Measurements from ENCODE around the gene MUC5AC. TPM values are rescaled to one million over a fixed set of nuclear protein-coding genes. Genes with fewer than 3 reads are reported as not detected.
A peak's percentile ranks its signal among the peaks of the same experiment; 100 is the strongest.

The MUC5AC gene
- total RNA-seq, 1 experiment from 2014 or later, result 0.11 TPM

DNA sequence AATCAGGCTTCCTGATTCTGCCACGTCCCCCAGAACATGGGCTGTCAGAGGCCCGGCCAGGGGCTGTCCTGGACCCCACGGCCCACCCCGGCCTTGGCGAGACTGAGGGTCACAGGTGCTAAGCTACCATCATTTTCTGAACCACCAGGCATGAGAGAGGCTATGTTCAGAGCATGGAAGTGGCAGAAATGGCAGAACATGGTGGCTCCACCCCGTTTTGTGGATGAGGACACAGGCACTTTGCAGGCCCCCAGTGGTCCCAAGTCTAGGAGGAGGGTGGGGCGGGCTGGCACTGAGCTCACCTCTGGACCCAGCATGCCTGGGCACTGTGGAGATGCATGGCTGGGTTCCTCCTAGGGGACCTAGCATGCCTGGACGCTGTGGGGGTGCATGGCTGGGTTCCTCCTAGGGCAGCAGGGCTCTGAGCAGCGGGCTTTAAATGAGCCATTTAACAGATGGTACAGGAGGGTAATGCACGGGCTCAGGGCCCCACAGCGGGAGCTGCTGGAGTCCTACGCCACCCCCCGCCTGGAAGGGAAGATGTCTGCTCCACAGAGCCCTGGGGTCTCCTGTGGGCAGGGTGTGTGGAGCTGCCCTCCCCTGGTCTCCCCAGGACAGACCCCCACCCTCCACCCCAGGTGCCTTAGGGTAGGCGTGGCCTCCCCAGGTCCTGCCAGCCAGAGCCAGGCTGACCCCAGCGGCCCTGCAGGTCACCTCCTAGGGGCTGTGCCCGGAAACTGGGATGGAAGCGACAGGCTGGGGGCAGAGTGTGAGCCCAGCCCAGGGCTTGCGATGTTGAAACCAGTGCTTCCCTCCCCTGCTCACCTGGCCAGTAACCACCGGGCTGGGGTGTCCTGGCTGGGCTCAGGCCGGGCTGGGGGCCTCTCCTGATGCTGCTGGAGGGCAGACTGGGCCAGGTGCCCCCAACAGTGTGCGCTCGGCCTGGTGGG lies 6.1 kb upstream of the MUC5AC start:
- Histone ChIP-seq H3K9me3 (ENCODE audit: low read length) (no peaks in the 10 kb centered on the region), H3F3A (ENCODE audit: low read length, unreplicated experiment) (peaks cover 7% of the 10 kb centered on the region), H3K27ac (ENCODE audit: low read length) (peak overlapping the region; percentile 99), H3K9ac (ENCODE audit: low read length) (peak overlapping the region; percentile 97), H3K79me2 (ENCODE audit: low read length) (no peaks in the 10 kb centered on the region), H3K4me3 (ENCODE audit: low read length) (peak overlapping the region; percentile 9; the same call in 1 of the 2 replicates), H3K4me2 (ENCODE audit: low read length) (peak overlapping the region; percentile 54), H3K4me1 (ENCODE audit: insufficient read depth, low read length) (peaks cover 43% of the 10 kb centered on the region), H3K27me3 (ENCODE audit: low read length) (no peaks in the 10 kb centered on the region), H3K9me2 (replicated peaks; ENCODE audit: low read length) (no peaks in the 10 kb centered on the region), H2AFZ (ENCODE audit: low read length) (0 out of 2 replicates have a peak overlapping the region, but pooled peaks have one; percentile 39), H3K36me3 (ENCODE audit: low read depth, low read length) (no peaks in the 10 kb centered on the region), H4K20me1 (ENCODE audit: low read length) (no peaks in the 10 kb centered on the region)
- intact Hi-C loops (cut with micrococcal nuclease), result loop anchor here (2.0 to 5.0 kb wide), 4 partner anchors 33 to 91 kb away; partner anchors contain the start of gene MUC5B
- ATAC-seq (peak; percentile 16), DNase-seq (peak; percentile 17)
- CTCF ChIA-PET, result interaction anchor here (0.5 kb wide), 1 partner anchor 49 kb away, joined by 3 read pairs; no protein-coding TSS in a partner anchor
- POLR2A ChIA-PET (ENCODE audit: unreplicated experiment), result interaction anchor here (0.6 kb wide), 1 partner anchor 20 kb away, joined by 3 read pairs; no protein-coding TSS in a partner anchor
- BruUV-seq (replicated peaks), result TSS peak; percentile 87
- TF ChIP-seq, protein P1, sequence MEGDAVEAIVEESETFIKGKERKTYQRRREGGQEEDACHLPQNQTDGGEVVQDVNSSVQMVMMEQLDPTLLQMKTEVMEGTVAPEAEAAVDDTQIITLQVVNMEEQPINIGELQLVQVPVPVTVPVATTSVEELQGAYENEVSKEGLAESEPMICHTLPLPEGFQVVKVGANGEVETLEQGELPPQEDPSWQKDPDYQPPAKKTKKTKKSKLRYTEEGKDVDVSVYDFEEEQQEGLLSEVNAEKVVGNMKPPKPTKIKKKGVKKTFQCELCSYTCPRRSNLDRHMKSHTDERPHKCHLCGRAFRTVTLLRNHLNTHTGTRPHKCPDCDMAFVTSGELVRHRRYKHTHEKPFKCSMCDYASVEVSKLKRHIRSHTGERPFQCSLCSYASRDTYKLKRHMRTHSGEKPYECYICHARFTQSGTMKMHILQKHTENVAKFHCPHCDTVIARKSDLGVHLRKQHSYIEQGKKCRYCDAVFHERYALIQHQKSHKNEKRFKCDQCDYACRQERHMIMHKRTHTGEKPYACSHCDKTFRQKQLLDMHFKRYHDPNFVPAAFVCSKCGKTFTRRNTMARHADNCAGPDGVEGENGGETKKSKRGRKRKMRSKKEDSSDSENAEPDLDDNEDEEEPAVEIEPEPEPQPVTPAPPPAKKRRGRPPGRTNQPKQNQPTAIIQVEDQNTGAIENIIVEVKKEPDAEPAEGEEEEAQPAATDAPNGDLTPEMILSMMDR (conservative IDR thresholded peaks at IDR 0.05; ENCODE audit: low read depth, low read length), result no peak
- TF ChIP-seq EZH2 (IDR thresholded peaks at IDR 0.05; ENCODE audit: low read length, unreplicated experiment), result no peak
- TF ChIP-seq EZH2phosphoT487 (IDR thresholded peaks at IDR 0.05; ENCODE audit: borderline replicate concordance, low read length), result no peak

DNA sequence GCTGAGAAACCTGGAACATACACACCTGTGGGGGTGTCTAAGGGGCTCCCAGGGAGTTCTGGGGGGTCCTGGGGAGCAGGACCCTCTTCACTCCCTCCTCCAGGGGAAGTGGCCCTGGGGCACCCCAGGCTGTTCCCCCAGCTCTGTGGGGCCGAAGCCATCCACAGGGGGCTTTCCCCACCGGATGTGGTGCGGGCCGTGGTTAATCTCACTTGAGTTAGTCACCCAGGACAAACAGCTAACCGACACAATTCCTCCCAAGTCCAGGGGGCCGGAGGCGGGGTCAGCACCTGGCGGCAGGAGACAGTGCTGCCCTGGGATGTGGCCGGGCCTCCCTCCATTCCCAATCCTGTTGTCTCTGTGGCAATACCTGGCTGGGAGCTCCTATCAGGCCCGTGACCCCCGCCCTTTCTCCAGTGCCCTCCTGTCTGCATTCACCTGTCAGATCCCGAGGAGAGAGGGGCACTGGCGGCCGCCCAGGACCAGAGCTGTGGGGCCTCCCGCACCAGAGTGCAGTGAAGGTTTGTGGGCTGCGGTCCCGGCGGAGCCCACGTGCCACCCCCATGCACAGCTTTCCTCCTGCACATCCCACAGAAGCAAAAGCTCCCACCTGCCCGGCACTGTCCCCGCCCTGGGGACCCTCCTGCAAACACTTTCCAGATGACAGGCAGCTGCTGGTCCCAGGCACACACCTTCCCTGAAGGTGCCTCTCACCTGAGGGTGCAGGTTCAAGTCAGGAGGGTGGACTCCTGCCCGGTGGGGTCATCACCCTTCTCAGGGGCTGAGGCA lies 5.2 kb upstream of the MUC5AC start:
- no peaks in the 10 kb centered on the region for H3K9me3 ChIP-seq (ENCODE audit: low read length)
- H3K9me2 ChIP-seq (replicated peaks; ENCODE audit: low read length), result no peaks in the 10 kb centered on the region
- DNase-seq, result peak; percentile 78
- H3K36me3 ChIP-seq (ENCODE audit: low read depth, low read length), result no peaks in the 10 kb centered on the region
- no peak overlapping the region for H3K4me3 ChIP-seq (ENCODE audit: low read length)
- peak overlapping the region; percentile 54 for H3K4me2 ChIP-seq (ENCODE audit: low read length)
- peaks cover 7% of the 10 kb centered on the region for H3F3A ChIP-seq (ENCODE audit: low read length, unreplicated experiment)
- H3K9ac ChIP-seq (ENCODE audit: low read length), result peak overlapping the region; percentile 97
- BruUV-seq (replicated peaks), result TSS peak; percentile 23
- TF ChIP-seq, protein P1 (conservative IDR thresholded peaks at IDR 0.05; ENCODE audit: low read depth, low read length), result no peak
- TF ChIP-seq EZH2phosphoT487 (IDR thresholded peaks at IDR 0.05; ENCODE audit: borderline replicate concordance, low read length), result no peak
- TF ChIP-seq EZH2 (IDR thresholded peaks at IDR 0.05; ENCODE audit: low read length, unreplicated experiment), result no peak
- H3K4me1 ChIP-seq (ENCODE audit: insufficient read depth, low read length), result peaks cover 43% of the 10 kb centered on the region
- intact Hi-C loops (cut with micrococcal nuclease), result loop anchor here (2.0 to 5.0 kb wide), 3 partner anchors 50 to 92 kb away; partner anchors contain the start of gene MUC5B
- no peaks in the 10 kb centered on the region for H4K20me1 ChIP-seq (ENCODE audit: low read length)
- peak overlapping the region; percentile 99 for H3K27ac ChIP-seq (ENCODE audit: low read length)
- POLR2A ChIA-PET (ENCODE audit: unreplicated experiment), result interaction anchor here (0.5 to 0.6 kb wide), 2 partner anchors 20 to 70 kb away, joined by 3 to 4 read pairs; no protein-coding TSS in a partner anchor
- H3K27me3 ChIP-seq (ENCODE audit: low read length), result no peaks in the 10 kb centered on the region
- CTCF ChIA-PET, result interaction anchor here (0.5 to 0.6 kb wide), 2 partner anchors 48 to 355 kb away, joined by 3 read pairs; no protein-coding TSS in a partner anchor
- H3K79me2 ChIP-seq (ENCODE audit: low read length), result no peaks in the 10 kb centered on the region
- no peak overlapping the region for H2AFZ ChIP-seq (ENCODE audit: low read length)
- ATAC-seq, result peak; percentile 34
